Ascending aorta (tissue), 2 donors: ENCODE data around the gene CBARP. TPM values are rescaled to one million over a fixed set of nuclear protein-coding genes. Genes with fewer than 3 reads are reported as not detected.
A peak's percentile ranks its signal among the peaks of the same experiment; 100 is the strongest.

ENCODE experiments used
- DNase-seq, 2 donors: peaks; one replicate each; pipeline ENCODE4 v3.0.0-alpha.2; 2019; ENCODE audit warnings: low spot score in 2 of 2
- H3K27ac ChIP-seq, 2 donors: fragments of 200-600 bp; sonication (generic); one replicate each; pipeline ENCODE4 v1.5.1; 2016 to 2017; ENCODE audit warnings: mild to moderate bottlenecking in 1 of 2
- H3K27me3 ChIP-seq: fragments of 200-600 bp; sonication (generic); one replicate; pipeline ENCODE4 v1.5.1; 2017
- H3K36me3 ChIP-seq, 2 donors: fragments of 200-600 bp; sonication (generic); one replicate each; pipeline ENCODE4 v1.5.1; 2016
- H3K4me1 ChIP-seq, 2 donors: fragments of 200-600 bp; sonication (generic); one replicate each; pipeline ENCODE4 v1.5.1; 2016 to 2017; ENCODE audit warnings: mild to moderate bottlenecking in 1 of 2
- H3K4me3 ChIP-seq, 2 donors: fragments of 200-600 bp; sonication (generic); one replicate each; pipeline ENCODE4 v1.5.1; 2016 to 2017; ENCODE audit warnings: mild to moderate bottlenecking in 1 of 2
- H3K9me3 ChIP-seq, 2 donors: fragments of 200-600 bp; sonication (generic); one replicate each; pipeline ENCODE4 v1.5.1; 2016
- intact Hi-C: fragments of 100-400 bp; cut with DNase I; formaldehyde crosslinking; loops from one replicate; pipeline ENCODE4 v1.15.1; 2023
- total RNA-seq: library from RNA; depleted of rRNA; stranded (reverse); fragments of >200 nt; gene quantifications from one replicate; pipeline ENCODE4 v1.1.0, GENCODE V29; 2016
- TF ChIP-seq, protein P1 (sequence below), 3 experiments: fragments of 200-600 bp in 2 of 3; fragments of 450-650 bp in 1 of 3; sonication (generic) in 2 of 3; IDR thresholded peaks; one replicate each; pipeline ENCODE4 v1.5.1; 2016 to 2019; ENCODE audit warnings: antibody characterized with exemption in 3 of 3, mild to moderate bottlenecking in 1 of 3, moderate library complexity in 1 of 3

CBARP gene
- total RNA-seq, 1 donor from 2014 or later: 1.9 TPM

DNA sequence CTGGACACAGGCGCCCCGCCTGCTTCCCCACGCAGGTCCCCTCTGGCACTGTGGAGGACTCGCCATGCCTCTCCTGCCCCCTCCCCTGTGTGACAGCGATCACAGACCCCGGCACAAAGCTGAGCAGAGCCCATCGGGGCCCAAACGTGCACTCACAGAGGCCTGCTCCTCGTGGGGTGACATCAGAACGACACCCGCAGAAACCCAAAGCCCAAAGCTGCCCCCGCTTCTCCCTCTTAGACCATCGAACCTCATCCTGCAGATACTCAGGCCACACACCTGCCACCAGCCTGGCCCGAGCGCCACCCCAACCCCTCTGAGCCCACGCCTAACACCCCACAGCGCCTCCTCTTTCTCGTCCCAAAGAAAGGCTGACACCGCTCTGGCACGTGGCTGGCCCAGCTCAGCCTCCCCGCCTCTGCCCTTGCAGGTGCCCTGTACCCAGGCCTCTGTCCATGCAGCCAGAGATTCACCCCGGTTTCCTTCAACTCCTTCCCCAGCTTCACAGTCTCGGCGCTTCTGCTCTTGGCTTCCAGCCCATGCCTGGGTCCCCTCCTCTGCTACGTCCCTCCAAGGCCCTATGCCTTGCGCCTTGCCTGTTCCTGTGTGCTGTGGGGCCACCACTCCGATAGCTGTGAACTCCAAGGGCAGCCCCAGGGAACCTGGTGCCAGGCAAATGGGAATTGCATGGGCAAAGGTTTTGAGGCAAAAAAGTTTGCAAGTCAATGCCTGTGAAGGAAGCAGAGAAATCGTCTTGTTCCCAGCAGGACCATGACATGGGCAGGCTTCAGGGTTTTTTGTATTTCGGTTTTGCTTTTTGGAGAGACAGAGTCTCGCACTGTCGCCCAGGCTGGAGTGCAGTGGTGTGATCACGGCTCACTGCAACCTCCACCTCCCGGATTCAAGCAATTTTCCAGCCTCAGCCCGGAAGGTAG, 831 bp upstream of the CBARP start:
- Histone ChIP-seq H3K9me3 (no peaks in the 10 kb centered on the region), H3K27ac (peak overlapping the region; percentile 80 to 92), H3K36me3 (no peaks in the 10 kb centered on the region), H3K4me3 (peak overlapping the region; percentile 47 to 62), H3K4me1 (peaks cover 19 to 32% of the 10 kb centered on the region in 2 donors), H3K27me3 (no peaks in the 10 kb centered on the region)
- intact Hi-C loops: loop anchor here (1.0 to 2.0 kb wide), 2 partner anchors 33 to 66 kb away; partner anchors contain the start of gene STK11
- no peak for DNase-seq
- TF ChIP-seq, protein P1, sequence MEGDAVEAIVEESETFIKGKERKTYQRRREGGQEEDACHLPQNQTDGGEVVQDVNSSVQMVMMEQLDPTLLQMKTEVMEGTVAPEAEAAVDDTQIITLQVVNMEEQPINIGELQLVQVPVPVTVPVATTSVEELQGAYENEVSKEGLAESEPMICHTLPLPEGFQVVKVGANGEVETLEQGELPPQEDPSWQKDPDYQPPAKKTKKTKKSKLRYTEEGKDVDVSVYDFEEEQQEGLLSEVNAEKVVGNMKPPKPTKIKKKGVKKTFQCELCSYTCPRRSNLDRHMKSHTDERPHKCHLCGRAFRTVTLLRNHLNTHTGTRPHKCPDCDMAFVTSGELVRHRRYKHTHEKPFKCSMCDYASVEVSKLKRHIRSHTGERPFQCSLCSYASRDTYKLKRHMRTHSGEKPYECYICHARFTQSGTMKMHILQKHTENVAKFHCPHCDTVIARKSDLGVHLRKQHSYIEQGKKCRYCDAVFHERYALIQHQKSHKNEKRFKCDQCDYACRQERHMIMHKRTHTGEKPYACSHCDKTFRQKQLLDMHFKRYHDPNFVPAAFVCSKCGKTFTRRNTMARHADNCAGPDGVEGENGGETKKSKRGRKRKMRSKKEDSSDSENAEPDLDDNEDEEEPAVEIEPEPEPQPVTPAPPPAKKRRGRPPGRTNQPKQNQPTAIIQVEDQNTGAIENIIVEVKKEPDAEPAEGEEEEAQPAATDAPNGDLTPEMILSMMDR (IDR thresholded peaks at IDR 0.05): no peak

DNA sequence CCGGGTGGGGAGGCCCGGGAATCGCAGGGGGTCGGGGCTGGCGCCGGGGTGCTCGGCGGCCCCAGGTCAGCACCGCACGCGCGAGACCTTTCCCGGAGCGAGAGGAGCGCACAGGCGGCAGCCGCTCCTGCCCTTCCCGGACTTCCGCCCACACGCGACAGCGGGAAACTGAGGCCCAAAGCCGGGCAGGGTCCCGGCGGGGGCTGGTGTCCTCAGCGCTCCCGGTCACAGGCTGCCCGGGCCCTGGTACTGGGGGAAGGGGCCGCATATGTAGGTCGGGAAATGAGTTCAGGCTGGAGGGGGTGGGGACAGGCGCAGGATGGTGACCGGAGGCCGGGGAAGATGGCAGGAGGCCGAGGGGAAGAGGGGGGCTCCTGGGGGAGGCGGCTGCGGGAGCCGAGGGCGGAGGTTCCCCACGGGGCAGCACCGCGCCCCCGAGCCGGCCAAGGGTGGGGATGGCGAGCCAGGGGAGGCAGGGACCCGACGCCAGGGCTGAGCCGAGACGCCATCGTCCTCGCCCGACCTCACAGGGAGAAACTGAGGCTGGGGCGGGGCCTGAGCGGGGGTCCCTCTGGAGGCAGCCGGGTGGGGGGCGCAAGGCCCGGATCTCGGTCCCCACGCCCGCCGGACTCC, 662 bp downstream of the CBARP start:
- Histone ChIP-seq H3K4me1 (peaks cover 11 to 30% of the 10 kb centered on the region in 2 donors), H3K9me3 (no peaks in the 10 kb centered on the region), H3K36me3 (no peaks in the 10 kb centered on the region), H3K27me3 (no peaks in the 10 kb centered on the region), H3K27ac (peak overlapping the region in 1 of 2 donors; percentile 4), H3K4me3 (peak overlapping the region; percentile 47 to 71)
- intact Hi-C loops: no loop called here
- no peak for DNase-seq
- TF ChIP-seq, protein P1 (IDR thresholded peaks at IDR 0.05): no peak

DNA sequence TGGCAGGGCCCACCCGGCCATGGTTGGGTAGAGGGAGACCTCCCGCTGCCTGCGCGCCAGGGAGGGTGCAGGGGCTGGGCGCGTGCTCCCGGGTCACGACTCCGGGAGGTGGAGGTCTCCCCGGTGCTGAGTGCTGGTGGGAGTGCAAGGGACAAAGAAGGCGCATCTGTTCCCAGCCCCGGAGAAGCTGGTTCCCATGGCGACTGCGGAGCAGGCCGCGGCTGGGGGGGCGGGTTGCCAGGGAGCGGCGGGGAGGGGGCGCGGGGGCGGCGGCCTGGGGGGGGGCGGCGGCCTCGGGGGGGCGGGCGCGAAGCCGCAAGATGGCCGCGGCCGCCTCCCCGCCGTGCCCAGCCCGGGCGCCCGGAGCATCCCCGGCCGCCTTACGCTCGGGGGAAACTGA, 1.2 kb downstream of the CBARP start:
- no peak overlapping the region for H3K27ac ChIP-seq
- no peak for DNase-seq
- H3K4me1 ChIP-seq: peaks cover 10 to 29% of the 10 kb centered on the region in 2 donors
- intact Hi-C loops: no loop called here
- TF ChIP-seq, protein P1 (IDR thresholded peaks at IDR 0.05): no peak
- no peaks in the 10 kb centered on the region for H3K27me3 ChIP-seq
- H3K36me3 ChIP-seq: no peaks in the 10 kb centered on the region
- peak overlapping the region; percentile 47 to 71 for H3K4me3 ChIP-seq
- H3K9me3 ChIP-seq: no peaks in the 10 kb centered on the region

DNA sequence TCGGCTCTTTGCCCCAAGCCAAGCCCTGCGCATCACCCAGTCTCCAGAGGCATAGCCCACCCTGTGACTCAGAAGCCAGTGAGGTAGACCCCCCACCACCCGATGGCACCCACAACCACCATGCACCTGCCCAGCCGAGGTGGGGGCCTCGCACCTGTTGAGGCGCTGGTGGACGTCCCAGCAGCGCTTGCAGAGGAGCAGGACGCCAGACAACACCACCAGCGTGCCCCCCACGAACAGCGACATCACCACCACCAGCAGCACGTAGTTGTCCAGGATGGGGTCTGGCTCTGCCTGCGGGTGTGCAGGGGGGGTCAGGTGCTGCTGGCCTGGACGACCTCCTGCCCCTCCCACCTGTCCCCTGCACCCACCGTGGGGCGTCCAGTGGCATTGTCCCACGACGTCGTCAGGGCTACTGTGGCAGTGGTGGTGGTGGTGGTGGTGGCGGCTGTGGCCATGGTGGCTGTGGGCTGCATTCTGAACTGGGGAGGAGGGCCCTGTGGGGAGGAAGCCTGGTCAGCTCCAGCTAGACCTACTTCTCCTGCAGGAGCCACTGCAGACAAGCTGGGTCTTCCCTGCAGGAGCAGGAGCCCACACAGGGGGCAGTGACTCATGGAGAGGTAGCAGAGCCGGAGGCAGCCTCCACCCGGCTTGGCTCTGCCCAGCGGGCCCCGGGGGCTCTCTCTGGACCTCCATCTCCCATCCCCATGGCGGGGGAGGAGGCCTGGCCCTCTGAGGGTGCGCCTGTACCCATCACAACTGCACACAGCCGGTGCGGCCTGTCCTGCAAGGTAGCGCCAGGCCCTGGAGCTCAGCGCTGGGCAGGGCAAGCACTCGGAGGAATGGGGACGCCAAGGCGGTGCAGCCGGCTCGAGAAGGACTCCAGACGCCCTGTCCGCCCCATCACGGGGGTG, 1.9 kb downstream of the CBARP start:
- no peak overlapping the region for H3K4me3 ChIP-seq
- H3K4me1 ChIP-seq: peaks cover 6 to 24% of the 10 kb centered on the region in 2 donors

More for the DNA sequence above, 1.9 kb downstream of the CBARP start:
- Histone ChIP-seq H3K27ac (no peak overlapping the region), H3K27me3 (no peaks in the 10 kb centered on the region), H3K9me3 (no peaks in the 10 kb centered on the region), H3K36me3 (no peaks in the 10 kb centered on the region)
- no peak for DNase-seq
- intact Hi-C loops: no loop called here
- TF ChIP-seq, protein P1 (IDR thresholded peaks at IDR 0.05): no peak
